Cerebellar nuclear complex (tissue), 1 donor: ENCODE results near the gene SNRNP200.

ENCODE experiments used
- DNase-seq, 2 experiments: peaks; one replicate each; lab custom pipeline; 2025; lab: John Stamatoyannopoulos, UW

The SNRNP200 gene

DNA sequence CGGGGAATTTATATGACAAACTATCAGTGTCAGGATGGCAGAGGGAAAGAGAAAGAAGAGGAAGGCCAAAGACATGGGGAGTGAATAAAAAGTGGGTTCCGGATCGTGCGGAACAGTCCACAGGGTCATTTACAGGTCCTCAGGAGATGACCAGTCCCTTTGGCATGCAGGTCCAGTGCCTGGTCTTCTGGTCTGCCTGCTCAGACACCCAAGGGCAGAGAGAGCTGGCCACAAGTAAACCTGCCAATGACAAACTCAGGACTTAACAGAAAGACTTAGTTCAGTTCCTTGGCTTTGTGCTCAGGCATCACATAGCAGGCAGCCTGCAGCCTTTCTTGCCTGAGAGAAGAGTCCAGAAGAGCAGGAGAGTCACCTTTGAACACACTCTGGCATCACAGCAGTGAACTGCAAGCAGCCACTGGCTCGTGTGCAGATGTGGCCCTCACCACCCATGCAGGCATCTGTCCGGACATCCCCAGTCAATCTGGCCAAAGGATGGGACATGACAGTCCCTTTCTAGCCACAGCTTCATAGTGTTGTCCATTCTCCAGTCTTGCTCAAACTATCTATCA is 53.5 kb downstream of the SNRNP200 start:
- no peak for DNase-seq

DNA sequence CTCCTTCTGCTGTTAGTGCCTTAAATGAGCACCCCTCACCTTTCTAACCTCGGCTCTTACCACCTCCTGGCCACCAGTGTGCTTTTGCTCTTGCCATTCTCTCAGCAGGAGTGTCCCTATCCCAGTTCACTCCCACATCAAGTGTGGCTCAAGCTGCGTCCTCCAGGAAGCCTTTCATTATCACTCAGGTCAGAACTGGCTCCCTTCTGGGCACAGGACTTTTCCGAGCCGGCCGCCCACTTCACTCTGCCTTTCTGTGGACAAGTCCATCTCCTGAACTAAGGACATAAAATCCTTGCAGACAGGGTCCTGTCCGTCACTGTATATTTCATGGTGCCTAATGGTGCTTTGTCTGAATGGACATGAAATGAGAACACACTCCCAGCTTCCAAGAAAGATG is 55.2 kb downstream of the SNRNP200 start:
- DNase-seq, result no peak

DNA sequence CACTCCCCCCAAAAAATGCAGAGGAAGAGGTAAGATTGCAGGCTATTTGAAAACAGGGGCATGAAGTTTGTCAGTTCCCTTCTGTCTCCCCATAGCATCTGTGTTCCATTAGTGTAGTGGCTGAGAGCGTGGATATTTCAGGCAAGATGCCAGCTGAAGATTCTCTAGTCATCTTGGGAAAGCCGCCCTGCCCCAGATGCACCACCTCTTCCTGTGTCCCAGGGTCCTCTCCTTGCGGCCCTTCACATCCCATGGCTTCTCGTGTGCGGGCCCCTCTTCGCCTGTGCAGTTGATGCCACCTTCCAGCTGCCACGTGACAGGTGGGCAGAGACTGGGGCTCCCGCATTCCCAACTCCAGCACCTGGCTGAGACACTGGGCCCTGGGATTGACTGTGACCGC is 55.7 kb downstream of the SNRNP200 start:
- DNase-seq, result no peak

DNA sequence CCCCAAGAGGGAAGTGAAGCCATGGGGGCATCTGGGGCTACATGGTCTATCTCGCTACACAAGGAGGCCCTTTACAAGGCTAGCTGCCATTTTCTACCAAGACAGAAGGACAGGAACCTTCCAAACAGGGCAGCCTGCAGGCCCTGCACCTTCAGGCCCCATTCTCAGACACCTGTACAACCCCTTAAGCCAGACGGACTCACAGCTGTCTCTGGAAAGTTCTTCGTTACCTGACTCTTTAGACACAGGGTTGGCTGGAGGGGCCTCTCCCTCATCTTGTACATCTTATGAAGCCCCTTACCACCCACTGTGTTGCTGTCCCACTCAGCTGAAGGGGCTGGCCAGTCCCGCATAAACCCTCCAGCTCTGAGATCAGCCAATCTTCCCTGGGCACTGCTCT is 56.7 kb downstream of the SNRNP200 start:
- DNase-seq, result no peak

DNA sequence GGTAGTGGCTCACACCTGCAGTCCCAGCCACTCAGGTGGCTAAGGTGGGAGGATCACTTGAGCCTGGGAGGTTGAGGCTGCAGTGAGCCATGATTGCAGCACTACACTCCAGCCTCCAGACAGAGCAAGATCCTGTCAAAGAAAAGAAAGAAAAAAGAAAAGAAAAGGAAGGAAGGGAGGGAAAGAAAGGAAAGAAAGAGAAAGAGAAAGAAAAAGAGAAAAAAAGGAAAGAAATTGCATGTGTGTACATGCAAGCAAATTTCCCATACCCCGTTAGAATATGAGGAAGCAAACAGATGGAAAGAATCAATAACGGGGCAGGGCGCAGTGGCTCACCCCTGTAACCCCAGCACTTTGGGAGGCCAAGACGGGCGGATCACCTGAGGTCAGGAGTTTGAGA is 57.5 kb downstream of the SNRNP200 start:
- DNase-seq, result no peak

DNA sequence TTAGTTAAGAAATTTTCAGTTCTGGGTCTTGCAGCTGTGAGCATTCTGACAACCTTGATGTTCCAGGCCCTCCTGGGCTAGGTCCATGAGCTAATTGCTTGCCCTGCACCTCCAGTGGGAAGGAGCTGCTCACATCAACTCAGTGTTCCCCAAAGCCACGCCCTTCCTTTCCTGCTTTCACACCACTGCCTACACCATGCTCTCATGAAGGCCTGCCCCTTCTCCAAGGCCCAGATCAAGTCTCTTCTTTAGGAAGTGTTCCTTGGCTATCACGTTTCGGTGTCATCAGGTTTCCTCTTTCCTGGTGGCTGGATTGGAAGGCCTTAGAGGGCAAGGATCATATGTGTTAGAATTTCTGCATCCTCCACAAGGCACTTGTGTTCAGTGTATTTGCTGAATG is 58.3 kb downstream of the SNRNP200 start:
- no peak for DNase-seq

DNA sequence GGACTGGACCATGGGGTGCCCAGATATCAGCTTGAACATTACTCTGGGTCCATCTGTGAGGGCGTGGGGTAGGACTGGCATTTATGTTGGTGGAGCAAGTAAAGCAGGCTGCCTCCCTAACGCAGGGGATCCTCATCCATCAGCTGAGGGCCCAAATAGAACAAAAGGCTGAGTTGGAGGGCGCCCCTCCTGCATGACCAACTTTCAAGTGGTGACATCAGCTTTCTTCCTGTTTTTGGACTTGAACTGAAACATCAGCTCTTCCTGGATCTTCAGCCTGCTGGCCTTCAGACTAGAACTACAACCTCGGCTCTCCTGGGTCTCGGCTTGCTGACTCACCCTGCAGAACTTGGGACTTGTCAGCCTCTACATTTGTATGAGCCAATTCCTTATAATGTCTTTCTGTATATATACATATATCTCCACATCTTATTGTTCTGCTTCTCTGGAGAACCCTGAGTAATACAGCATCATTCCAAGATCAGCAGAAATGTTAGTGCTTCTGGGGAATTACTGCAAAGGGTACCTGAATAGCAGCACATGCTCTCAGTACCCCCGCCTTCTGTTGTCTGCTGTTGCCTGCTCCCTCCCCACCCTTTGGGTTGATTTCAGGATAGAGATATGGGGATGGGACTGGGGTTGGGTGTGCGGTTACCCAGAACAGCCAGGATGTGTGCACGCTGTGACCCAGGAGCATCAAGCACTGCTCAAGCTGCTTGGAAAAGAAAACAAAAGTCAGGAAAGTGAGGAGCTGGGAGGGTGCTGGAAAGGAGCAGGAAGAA is 59.5 kb downstream of the SNRNP200 start:
- no peak for DNase-seq

DNA sequence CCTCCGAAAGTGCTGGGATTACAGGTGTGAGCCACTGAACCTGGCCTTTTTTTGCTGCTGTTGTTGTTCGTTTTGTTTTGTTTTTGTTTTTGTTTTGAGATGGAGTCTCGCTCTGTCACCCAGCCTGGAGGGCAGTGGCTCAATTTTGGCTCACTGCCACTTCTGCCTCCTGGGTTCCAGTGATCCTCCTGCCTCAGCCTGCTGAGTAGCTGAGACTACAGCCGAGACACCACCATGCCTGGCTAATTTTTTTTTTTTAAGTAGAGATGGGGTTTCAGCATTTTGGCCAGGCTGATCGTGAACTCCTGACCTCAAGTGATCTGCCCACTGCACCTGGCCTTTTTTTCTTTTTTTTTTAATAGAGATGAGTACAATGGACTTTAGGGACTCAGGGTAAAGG is 61.5 kb downstream of the SNRNP200 start:
- DNase-seq, result no peak

DNA sequence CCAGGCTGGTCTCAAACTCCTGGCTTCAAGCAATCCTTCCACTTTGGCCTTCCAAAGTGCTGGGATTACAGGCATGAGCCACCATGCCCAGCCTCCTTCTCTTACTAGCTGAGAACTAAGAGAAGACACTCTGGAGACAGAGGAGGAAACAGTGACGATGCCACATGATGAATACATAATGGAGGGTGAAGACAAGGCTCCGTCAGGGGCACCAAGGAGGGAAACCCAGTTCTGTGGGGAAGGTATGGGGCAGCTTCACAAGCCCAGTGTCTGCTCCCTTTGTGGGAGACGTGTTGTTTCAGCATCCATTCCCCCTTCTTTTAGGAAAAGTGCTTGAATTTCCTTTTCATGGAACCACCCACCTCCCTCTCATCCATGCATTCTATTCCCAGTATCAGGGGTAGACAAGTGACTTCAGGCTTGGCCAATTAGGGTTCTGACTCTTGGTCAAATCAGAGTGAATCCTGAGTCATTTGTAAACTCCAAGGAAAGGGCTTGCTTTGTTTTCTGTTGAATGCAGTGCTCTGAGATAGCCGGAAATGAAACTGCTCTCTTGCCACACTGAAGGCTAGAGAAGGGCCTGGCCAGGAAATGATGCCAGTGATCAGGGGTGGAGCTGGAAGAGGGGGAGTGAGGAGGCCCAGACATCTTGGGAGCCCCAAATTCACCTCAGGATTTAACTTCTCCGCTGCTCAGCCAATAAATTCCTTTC is 63.3 kb downstream of the SNRNP200 start:
- no peak for DNase-seq

DNA sequence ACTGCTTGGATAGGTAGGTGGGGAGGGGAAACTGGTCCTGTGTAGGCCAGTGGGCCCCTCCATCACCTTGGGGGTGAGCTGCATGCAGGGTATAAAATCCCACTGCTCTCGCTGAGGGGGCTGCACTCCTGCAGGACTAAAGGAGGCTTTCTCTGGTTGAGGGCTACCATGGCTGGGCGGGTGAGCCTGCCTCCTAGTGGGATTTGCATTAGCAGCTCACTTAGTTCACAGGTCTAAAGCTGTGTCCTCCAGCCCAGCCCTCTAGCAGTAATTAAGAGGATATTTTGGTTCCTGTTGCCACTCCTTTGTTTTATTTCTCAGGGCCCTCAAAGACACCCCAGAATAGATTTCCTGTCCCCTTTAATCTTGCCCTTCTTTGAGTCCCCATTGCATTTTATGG is 64.1 kb downstream of the SNRNP200 start:
- no peak for DNase-seq

DNA sequence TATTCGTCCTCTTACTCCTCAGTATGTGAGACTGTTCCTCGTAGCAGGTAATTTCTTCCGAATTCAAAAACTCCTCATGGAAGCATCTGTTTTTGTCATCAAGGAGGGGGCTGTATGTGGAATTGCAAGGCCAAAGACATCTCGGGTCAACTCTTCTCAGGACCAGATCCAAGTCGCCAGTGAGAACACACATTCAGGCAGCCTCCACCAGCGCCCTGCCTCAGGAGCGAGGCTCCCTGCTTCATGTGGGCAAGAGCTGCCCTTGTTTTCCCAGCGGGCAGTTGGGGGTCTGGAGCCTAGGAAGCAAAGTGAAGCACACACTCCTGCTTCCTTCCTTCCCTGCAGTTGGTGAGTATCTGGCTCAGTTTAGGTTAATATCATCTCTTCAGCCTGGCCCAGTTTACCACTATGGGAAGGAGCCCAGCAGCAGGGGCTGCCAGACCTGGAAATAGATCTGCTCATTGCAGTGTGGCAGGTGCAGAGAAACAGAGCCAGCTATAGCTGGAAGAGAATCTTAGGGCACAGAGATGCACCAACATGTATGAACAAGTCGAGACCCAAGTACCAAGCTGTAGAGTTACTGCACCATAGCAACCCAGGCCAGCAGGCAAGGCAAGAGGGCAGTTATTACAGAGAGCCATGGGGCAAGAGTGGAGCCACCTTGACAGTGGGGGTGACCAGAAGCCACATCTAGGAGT is 64.9 kb downstream of the SNRNP200 start:
- peak; percentile 79 to 88 for DNase-seq

DNA sequence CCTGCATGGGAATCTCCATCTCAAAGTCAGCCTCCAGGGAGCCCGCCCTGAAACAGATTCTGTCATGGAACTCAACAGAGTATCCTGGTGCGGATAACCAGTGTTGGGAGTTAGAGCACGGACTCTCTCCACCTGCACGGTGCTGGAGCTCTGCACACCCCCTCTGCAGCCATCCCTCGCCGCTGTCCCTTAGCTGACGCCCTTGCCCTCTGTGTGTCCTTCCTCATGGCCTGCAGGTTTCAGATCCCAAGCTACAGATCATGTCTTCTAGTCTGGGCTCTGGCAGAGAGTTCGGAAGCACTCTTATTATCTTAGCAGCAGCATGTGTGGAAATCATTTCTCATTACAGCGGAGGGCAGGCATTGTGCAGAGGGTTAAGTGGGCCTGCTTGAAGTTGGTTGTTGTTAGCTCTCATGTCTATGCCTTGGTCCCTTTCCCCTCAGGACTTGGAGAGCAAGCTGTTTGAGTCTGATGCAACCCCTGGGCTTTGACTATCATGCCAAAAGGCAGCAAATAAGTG is 65.5 kb downstream of the SNRNP200 start:
- DNase-seq, result no peak

DNA sequence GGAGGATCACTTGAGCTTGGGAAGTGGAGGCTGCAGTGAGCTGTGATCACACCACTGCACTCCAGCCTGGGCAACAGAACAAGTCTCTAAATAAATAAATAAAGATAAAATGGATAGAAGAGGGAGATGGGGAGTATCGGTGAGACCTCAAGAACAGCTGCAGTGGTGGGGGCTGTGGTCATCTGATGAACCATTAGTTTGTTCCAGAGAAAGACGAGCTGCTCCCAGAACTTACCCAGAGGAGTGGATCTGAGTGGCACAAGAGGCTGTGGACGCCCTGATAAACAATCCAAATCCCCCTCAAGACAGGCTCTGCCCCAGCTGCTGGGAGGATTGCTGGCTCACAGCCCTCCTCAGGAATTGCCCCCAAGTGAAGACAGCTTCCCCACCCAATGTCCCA is 66.3 kb downstream of the SNRNP200 start:
- DNase-seq, result no peak

DNA sequence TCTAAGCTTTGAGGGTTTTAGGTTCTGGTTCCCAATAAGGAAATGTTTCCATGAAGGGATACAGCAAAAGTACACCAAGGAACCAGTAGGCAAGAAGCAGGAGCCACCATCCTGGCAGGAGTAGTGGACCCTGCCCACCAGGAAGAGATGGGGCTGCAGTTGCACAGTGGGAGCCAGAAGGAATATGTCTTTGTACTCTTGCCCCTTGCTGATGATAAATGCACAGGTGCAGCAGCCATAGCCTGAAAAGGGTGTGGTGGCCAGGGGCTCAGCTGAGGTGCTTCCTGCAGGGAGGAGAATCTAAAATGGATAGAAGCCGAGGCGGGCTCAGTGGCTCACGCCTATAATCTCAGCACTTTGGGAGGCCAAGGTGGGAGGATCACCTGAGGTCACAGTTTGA is 67.1 kb downstream of the SNRNP200 start:
- no peak for DNase-seq

DNA sequence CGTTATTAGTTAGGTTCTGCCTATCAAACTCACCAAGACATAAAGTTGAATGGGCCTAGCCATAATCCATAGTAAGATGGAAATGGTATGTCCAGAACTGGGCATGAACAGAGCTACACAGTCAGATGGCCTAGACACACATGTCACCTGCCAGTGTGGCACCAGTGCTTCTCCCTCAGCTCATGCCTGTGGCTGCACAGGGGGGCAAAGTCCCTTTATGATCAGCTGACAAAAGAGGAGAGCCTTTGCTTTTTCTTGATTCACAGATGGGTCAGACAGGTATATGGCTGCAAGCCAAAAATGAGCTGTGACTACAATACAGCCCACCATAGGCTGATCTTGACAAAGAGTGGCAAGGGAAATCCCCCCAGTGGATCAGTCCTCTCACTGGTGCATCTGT is 68.5 kb downstream of the SNRNP200 start:
- DNase-seq, result no peak

DNA sequence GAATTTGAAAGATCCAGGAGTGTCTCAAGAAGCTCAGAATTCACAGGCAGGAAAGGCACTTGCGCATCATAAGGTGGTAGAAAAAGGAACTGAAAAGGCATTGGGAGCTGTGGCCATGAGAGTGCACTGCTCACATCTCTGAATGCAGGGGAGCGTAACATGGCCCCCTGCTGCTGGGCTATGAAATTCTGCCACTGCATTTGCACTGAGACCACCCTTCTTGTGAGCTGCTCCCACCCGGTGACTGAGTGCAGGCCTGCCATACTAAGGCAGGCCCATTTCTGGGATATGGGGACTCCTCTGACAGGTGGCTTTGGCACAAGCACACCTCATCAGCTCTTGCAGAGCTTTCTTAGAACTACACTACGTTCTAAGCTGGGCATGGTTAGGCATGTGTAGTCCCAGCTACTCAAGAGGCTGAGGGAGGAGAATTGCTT is 71.4 kb downstream of the SNRNP200 start:
- DNase-seq, result no peak

DNA sequence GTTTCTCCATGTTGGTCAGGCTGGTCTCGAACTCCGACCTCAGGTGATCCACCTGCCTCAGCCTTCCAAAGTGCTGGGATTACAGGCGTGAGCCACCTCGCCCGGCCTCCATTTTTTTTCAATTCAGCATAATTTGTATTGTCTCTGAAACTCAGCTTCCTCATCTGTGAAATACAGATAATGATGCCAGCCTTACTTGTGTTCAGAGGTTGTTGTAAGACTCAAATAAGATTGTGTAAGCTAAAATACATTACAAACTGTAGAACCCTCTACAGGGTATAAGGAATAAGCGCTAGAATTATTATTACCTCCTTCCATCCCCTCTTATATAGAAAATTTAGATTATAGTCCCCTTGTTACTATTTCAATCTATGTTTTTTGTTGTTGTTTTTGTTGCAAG is 71.9 kb downstream of the SNRNP200 start:
- no peak for DNase-seq

DNA sequence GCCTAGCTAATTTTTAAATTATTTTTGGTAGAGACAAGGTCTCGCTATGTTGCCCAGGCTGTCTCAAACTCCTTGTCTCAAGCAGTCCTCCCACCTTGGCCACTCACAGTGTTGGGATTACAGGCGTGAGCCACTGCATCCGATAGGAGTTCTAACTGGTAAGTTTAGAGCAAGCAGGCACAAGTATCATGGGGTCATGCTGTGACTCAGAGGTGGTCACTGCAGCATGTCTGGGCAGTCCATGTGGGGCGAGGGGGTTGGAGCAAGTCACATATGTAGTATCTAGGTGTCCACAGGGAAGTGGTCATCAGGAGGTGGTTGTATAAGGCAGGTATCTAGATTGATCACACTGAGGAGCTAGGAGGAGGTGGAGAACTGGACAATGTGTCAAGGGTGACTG is 74.0 kb downstream of the SNRNP200 start:
- no peak for DNase-seq

DNA sequence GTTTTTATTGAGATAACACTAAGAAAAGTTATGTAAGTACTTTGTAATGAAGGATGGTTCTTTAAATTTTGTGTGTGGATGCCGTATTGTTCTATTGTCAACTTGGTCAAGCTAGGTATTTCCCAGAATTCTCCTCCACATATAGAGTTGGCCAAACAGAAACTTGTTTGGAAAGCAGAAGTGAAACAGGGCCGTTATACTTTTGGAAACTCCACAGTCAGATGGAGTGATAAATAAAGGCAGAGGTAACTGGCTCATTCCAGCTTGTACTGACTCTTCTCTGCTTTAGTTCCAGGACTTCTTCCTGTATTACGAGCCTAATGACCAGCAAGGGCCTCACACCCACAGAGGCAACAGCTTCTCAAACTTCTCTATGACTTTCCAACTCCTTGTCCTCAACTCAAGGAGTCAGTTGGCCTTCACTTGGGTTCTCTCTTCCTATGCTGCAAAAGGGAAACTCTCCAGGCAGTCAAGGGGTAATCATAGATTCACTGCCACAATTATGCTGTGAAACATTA is 80.3 kb downstream of the SNRNP200 start:
- no peak for DNase-seq
